Urinary bladder (tissue), 4 donors: ENCODE measurements around the gene ASB2. TPM values are rescaled to one million over a fixed set of nuclear protein-coding genes. Genes with fewer than 3 reads are reported as not detected.

ENCODE experiments used
- DNase-seq: peaks from one replicate; pipeline ENCODE4 v3.0.0-alpha.2; 2015; ENCODE audit errors: extremely low spot score
- H3K27ac ChIP-seq: one replicate; pipeline ENCODE4 v1.5.1; 2013; ENCODE audit warnings: low read depth, mild to moderate bottlenecking, moderate library complexity
- H3K36me3 ChIP-seq: one replicate; pipeline ENCODE4 v1.6.1; 2013; ENCODE audit warnings: mild to moderate bottlenecking, moderate library complexity; ENCODE audit not compliant: insufficient read depth
- H3K4me1 ChIP-seq: one replicate; pipeline ENCODE4 v1.6.1; 2013; ENCODE audit warnings: mild to moderate bottlenecking, moderate library complexity; ENCODE audit not compliant: insufficient read depth
- H3K4me3 ChIP-seq: one replicate; pipeline ENCODE4 v1.5.1; 2013; ENCODE audit warnings: low read depth, low read length
- WGBS: extraction: QIAGEN DNeasy Blood & Tissue Kit; methylation state at CpG from one replicate; pipeline ENCODE4 v1.1.7; 2013; 5-methylcytosine and 5-hydroxymethylcytosine counted together
- polyA plus RNA-seq: library from polyadenylated mRNA; stranded (reverse); fragments of 200-250 nt; gene quantifications from one replicate; pipeline ENCODE4 v1.2.3, GENCODE V29; 2013
- total RNA-seq: library from RNA; depleted of rRNA; stranded (reverse); fragments of >200 nt; gene quantifications from one replicate; pipeline ENCODE4 v1.2.3, GENCODE V29; 2014
- donor health status: healthy with polysubstance abuse.
- donor health status: healthy.

Gene ASB2
- total and polyA plus RNA-seq, 2 donors, result 32.3 to 72.7 TPM

GRCh38 chr14:94010625-94011024, 34.3 kb upstream of the ASB2 start:
- no peak overlapping the region for H3K27ac ChIP-seq
- H3K36me3 ChIP-seq, result no peaks in the 10 kb centered on the region
- H3K4me3 ChIP-seq, result no peak overlapping the region
- DNase-seq, result no peak
- WGBS, result 94% methylated on average over 6 of the region's 6 CpGs
- no peaks in the 10 kb centered on the region for H3K4me1 ChIP-seq

GRCh38 chr14:94009767-94010166, 33.4 kb upstream of the ASB2 start:
- no peak for DNase-seq
- no peak overlapping the region for H3K4me3 ChIP-seq
- no peaks in the 10 kb centered on the region for H3K4me1 ChIP-seq
- no peak overlapping the region for H3K27ac ChIP-seq
- H3K36me3 ChIP-seq, result no peaks in the 10 kb centered on the region
- 28% methylated on average over 4 of the region's 4 CpGs for WGBS

DNA sequence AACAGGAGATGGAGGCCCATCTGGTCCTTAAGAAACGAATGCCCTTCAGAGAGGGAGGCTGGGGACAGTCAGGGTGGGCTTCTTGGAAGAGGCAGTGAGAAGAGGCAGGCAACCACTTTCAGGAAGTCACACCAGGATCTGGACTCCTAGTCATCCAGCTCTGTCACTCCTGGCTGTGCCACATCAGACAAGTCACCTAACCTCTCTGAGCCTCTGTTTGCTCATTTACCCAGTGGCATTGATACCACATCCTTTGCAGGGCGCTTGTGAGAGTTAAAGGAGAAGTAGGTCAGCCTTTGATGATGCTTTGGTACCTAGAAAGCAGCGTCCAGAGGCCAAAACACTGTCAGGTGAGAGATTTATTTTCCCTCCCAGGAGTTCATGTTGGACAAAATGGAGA, 31.9 kb upstream of the ASB2 start:
- WGBS, result 76% methylated on average over 3 of the region's 3 CpGs
- DNase-seq, result no peak
- no peaks in the 10 kb centered on the region for H3K4me1 ChIP-seq

GRCh38 chr14:94005324-94006073, 29.1 kb upstream of the ASB2 start:
- no peak for DNase-seq
- H3K4me1 ChIP-seq, result no peaks in the 10 kb centered on the region
- 47% methylated on average over 14 of the region's 14 CpGs for WGBS
- no peak overlapping the region for H3K4me3 ChIP-seq
- H3K36me3 ChIP-seq, result no peaks in the 10 kb centered on the region
- H3K27ac ChIP-seq, result no peak overlapping the region

More for the DNA sequence above, 31.9 kb upstream of the ASB2 start:
- Histone ChIP-seq H3K27ac (no peak overlapping the region), H3K36me3 (no peaks in the 10 kb centered on the region), H3K4me3 (no peak overlapping the region)

GRCh38 chr14:94004015-94004414, 27.6 kb upstream of the ASB2 start:
- Histone ChIP-seq H3K4me3 (no peak overlapping the region), H3K4me1 (no peaks in the 10 kb centered on the region), H3K36me3 (no peaks in the 10 kb centered on the region), H3K27ac (no peak overlapping the region)
- no peak for DNase-seq
- WGBS, result 74% methylated on average over 8 of the region's 8 CpGs

DNA sequence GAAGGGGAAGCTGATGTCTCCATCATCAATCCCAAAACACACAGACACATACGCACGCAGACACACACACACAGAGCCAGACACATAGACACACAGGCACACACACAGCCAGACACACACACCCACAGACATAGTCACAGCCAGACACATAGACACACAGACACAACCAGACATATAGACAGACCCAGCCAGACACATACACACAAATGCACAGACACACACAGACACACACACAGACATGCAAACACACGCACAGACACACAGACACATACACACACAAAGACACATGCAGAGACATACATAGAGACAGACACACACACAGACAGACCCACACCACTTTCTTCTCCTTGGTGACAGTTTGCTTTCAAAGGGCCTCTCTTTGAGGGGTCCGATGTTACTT, 27.0 kb upstream of the ASB2 start:
- Histone ChIP-seq H3K36me3 (no peaks in the 10 kb centered on the region), H3K4me3 (no peak overlapping the region), H3K4me1 (no peaks in the 10 kb centered on the region), H3K27ac (no peak overlapping the region)
- 79% methylated on average over 4 of the region's 4 CpGs for WGBS
- DNase-seq, result no peak

DNA sequence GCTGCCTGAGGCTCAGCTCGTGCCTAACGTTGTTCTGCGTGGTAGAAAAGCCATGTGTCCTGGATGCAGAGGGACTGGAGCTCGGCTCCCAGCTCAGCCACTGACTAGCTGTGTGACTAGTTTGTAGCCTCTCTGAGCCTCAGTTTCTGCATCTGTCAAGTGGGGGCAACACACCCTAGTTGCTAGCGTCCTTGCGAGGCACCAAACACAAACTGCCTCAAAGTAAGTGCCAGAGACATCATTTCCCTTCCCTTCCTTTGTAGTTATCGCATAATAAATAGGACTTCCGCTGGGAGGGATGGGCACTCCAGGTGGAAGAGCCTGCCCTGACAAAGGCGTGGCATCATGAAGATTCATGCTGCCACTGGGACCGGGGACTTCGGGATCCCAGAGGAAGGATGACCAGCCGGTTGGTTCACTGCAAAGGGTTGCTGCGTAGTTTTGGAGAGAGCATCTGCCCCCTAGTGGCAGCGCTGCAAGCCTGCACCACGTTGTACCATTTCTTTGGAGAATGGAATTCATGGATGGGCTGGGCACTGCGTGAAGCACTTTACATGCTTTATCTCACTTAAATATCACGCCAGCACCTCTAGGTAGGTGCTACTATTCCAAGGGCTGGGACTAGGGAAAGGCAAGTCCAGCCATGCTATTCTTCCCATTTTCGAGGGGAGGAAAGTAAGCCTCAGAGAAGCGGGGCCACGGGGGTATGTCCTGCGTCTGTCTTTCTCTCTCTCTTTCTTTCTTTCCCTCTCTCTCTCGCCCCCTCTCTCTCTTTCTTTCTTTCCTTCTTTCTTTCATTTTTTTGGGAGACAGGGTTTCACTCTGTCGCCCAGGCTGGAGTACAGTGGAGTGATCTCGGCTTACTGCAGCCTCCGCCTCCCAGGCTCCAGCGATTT, 25.4 kb upstream of the ASB2 start:
- 41% methylated on average over 26 of the region's 26 CpGs for WGBS
- DNase-seq, result peak; percentile 31
- Histone ChIP-seq H3K36me3 (no peaks in the 10 kb centered on the region), H3K4me1 (no peaks in the 10 kb centered on the region), H3K27ac (no peak overlapping the region), H3K4me3 (no peak overlapping the region)

DNA sequence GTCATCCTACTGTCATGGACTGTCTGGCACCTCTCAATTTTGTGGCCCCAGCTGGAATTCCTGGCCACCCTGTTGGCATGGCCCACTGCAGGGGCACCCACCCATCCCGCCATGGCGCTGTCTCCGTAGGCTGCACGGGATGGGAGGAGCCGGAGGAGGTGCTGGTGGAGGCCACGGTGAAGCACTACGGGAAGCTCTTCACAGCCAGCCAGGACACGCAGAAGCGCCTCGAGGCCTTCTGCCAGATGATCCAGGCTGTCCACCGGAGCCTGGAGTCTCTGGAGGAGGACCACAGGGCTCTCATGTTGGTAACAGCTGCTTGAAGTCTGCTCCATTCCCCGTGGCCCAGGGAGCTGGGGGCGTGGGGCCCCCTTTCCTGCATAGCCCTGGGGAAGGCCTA, 24.6 kb upstream of the ASB2 start:
- Histone ChIP-seq H3K4me3 (no peak overlapping the region), H3K4me1 (no peaks in the 10 kb centered on the region), H3K27ac (no peak overlapping the region), H3K36me3 (no peaks in the 10 kb centered on the region)
- DNase-seq, result no peak
- 64% methylated on average over 13 of the region's 13 CpGs for WGBS

DNA sequence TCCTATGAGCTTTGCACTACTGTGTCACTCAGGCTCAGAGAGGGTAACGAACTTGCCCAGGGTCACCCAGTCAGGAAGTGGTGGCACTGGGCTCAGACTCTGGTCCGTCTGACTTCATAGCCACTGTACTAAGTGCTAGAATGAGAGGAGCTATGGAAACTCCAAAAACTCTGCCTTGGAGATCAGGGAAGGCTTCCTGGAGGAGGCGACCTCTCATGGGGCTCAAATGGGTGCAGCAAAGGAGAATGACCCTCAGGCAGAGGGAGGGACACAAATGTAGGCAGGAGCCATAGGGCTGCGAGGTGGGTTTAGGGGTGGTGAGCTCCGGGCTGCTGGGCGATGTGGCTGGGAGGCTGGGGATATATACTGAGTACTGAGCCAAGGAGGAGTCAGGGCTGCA, 23.9 kb upstream of the ASB2 start:
- WGBS, result 85% methylated on average over 6 of the region's 6 CpGs

GRCh38 chr14:93999573-93999972, 23.2 kb upstream of the ASB2 start:
- no peaks in the 10 kb centered on the region for H3K36me3 ChIP-seq
- 71% methylated on average over 8 of the region's 8 CpGs for WGBS
- no peaks in the 10 kb centered on the region for H3K4me1 ChIP-seq
- no peak for DNase-seq
- H3K27ac ChIP-seq, result no peak overlapping the region
- no peak overlapping the region for H3K4me3 ChIP-seq

More for the DNA sequence above, 23.9 kb upstream of the ASB2 start:
- DNase-seq, result no peak
- H3K4me3 ChIP-seq, result no peak overlapping the region
- no peaks in the 10 kb centered on the region for H3K36me3 ChIP-seq
- no peak overlapping the region for H3K27ac ChIP-seq
- no peaks in the 10 kb centered on the region for H3K4me1 ChIP-seq

GRCh38 chr14:93998871-93999403, 22.6 kb upstream of the ASB2 start:
- DNase-seq, result no peak
- Histone ChIP-seq H3K4me3 (no peak overlapping the region), H3K4me1 (no peaks in the 10 kb centered on the region), H3K27ac (no peak overlapping the region), H3K36me3 (no peaks in the 10 kb centered on the region)
- WGBS, result 84% methylated on average over 7 of the region's 7 CpGs

DNA sequence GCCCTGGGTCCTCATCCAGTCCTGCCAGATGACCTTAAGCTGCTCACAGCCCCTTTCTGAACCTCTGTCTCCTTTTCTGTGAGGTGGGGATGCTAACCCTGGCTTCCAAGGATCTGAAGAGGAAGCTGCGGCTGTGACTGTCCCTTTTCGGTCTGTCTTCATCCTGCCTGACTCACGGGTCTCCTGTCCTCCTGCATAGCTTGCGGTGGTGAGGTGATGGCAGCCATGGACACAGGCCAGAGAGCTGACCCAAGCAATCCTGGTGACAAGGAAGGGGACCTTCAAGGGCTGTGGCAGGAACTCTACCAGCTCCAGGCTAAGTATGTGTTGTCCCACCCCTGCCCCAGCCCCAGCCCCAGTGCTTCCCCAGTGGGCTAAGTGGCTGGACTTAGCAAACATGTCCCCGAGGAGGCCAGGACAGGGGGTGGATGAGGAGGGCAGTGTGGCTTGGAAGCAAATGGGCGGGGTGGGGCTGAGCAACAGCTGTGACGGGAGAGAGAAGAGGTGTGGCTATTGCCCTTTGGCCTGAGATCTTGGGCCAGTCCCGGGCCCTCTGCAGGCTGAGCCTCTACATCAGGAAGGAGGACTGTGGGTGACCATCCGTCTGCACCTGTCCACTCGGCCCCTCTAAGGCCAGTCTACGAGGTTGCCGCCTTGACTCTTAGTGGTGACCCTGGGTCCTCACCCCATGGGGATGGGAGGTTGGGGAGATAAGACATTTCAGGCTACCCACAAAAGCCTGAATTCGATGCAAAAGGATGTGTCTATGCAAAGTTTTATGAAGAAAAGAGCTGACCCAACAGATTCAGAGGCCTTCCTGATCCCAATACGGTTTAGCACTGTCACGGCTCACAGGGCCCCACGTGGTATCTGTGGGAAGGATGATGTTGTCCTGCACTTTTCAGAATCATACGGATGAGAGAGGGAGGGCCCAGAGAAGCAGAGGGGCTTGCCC, 21.8 kb upstream of the ASB2 start:
- no peak overlapping the region for H3K27ac ChIP-seq
- 88% methylated on average over 17 of the region's 17 CpGs for WGBS
- no peaks in the 10 kb centered on the region for H3K4me1 ChIP-seq
- no peak overlapping the region for H3K4me3 ChIP-seq
- no peaks in the 10 kb centered on the region for H3K36me3 ChIP-seq
- no peak for DNase-seq

DNA sequence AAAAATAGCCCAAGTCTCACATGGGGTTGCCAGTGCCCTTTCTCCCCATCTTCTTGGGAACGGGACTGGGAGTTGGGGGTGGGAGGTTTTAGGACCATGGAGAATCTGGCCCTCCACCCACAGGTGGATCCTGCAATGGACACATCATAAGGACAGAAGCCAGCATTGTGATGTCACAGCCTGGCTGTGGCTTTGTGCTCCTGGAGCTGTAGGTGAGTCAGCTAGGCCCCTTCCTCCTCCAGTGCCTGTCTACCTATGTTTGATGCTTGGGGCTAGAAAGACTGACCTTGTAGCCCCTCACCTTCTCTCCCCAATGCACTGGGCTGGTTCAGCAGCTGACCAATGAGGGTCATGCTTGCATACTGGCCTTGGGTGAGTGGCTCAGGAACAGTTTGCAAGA, 20.7 kb upstream of the ASB2 start, which contains the start of gene CCDC197:
Gene CCDC197, plus strand, starts transcription at position 220 of the 400 bp plus-strand sequence. CDS start 831 bp downstream, outside the sequence.
- Histone ChIP-seq H3K4me3 (no peak within 1 kb of the TSS), H3K27ac (no peak within 1 kb of the TSS), H3K4me1 (no peaks in the 10 kb centered on the region), H3K36me3 (no peaks in the 10 kb centered on the region)
- 81% methylated on average over 1 of the region's 1 CpG for WGBS
- no peak for DNase-seq
